ENCODE data around the gene GRM3.

The GRM3 gene

DNA sequence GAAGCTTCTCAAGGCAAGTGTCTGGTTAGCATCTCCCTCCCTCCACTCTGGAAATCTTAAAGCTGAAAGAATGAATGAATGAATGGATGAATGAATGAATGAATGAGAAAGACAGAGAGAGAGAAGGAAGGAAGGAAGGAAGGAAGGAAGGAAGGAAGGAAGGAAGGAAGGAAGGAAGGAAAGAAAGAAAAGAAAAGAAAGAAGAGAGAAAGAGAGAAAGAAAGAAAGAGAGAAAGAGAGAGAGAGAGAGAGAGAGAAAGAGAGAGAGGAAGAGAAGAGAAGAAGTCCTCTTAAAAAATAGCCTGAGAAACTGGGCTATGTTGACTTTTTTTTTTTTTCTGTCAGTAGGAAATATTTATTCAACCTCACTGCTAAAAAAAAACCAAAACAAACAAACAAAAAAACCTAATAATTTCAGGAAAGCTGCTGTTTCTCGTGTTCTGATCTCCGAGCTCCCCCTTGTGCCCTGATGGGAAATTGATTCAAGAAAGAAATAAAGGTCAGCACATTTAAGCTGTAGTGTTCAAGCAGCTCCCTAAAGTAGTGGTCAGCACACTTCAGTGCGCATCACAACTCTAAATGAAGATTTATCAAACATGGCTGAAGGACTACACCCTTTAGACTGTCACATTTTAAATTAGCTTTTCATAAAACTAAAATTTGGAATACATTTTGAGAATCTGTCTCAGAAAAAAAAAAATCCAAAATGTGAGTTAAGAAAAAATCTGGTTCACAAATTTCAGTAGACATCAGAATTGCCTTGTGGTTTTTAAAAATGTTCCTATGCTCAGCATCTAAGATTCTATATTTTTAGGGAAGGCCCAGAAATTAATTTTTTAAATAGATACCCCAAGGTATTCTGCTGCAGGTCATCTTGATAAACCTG is 261.5 kb downstream of the GRM3 start:
- peak; percentile 41 for DNase-seq (ENCODE audit: low spot score)

DNA sequence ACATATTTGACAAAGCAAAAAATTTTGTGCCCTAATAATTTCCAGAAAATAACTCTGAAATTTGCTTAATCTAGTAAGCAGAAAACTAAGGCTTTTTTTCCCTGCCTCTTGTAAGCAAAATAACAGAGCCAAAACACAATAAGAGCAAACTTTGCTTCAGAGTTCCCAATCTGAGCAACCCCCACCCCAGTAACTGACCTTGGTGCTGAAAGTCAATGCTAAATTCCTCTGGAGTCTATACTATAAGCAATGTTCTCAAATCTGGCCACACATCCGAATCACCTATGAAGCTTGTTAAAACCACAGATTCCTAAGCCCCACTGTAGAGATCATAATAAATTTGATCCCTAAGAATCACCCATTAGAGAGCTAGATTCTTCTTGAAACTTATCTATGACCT is 265.2 kb downstream of the GRM3 start:
- DNase-seq (ENCODE audit: low spot score): peak; percentile 6

DNA sequence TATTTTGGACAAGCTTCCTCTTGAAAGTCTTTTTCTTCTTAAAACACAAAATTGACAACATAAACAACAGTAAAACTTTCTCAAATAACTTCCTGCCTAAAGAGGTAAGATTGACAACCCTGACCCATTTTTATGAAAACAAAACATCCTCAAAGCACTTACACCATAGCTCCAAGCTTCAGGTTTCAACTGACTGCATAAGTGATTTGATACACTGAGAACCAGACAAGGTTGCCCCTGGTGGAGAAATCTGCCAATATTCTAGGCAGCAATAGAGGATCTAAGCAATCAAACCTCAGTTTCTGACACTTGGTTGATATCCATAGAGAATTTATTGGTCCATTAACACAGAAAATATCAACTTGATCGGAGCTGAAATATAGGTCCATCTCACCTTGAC is 267.9 kb downstream of the GRM3 start:
- no peak for DNase-seq (ENCODE audit: low spot score)

DNA sequence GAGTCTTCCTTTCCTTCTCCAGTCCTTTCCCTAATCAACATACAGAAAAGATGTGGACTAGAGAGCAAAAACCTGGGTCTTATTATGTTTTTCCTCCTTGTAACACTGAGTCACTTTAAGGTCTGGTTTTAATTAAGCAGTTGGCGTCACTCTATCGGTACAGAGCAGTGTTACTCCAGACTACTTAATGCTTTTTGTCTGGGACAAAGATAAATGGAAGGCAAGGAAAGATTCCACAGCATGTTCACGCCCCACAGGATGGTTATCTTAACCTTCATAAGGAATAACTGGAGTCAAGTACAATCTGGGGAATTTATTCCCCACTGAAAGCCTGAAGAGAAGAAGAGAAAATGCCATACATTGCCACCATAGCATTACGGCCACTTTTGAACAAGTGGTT is 270.0 kb downstream of the GRM3 start:
- peak; percentile 71 for DNase-seq (ENCODE audit: low spot score)

Measured in AG08395 (cell line).